Measurements from ENCODE around the gene ZCCHC7.

DNA sequence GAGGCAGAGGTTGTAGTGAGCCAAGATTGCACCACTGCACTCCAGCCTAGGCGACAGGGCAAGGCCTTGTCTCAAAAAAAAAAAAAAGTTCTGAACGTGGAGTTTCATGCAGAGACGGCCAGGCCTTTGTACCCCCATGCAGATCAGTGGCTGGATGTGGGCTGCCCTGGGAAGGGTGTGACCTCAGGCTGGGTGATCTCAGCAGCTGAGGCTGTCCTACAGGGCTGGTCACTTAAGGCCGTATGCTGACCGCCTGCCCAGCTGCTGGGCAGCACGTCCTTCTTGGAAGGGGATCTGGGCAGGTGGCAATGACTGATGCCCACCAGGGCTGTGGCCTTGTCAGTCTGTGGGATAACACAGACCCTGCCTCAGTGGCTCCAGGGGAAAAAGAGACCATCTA lies 264.9 kb downstream of the ZCCHC7 start:
- TF ChIP-seq, protein P1, sequence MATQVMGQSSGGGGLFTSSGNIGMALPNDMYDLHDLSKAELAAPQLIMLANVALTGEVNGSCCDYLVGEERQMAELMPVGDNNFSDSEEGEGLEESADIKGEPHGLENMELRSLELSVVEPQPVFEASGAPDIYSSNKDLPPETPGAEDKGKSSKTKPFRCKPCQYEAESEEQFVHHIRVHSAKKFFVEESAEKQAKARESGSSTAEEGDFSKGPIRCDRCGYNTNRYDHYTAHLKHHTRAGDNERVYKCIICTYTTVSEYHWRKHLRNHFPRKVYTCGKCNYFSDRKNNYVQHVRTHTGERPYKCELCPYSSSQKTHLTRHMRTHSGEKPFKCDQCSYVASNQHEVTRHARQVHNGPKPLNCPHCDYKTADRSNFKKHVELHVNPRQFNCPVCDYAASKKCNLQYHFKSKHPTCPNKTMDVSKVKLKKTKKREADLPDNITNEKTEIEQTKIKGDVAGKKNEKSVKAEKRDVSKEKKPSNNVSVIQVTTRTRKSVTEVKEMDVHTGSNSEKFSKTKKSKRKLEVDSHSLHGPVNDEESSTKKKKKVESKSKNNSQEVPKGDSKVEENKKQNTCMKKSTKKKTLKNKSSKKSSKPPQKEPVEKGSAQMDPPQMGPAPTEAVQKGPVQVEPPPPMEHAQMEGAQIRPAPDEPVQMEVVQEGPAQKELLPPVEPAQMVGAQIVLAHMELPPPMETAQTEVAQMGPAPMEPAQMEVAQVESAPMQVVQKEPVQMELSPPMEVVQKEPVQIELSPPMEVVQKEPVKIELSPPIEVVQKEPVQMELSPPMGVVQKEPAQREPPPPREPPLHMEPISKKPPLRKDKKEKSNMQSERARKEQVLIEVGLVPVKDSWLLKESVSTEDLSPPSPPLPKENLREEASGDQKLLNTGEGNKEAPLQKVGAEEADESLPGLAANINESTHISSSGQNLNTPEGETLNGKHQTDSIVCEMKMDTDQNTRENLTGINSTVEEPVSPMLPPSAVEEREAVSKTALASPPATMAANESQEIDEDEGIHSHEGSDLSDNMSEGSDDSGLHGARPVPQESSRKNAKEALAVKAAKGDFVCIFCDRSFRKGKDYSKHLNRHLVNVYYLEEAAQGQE (IDR thresholded peaks at IDR 0.05; ENCODE audit: insufficient read depth in 1 of 2, low read depth in 2 of 2, low read length in 2 of 2): no peak
- TF ChIP-seq TAF1 (IDR thresholded peaks at IDR 0.05; ENCODE audit: borderline replicate concordance, insufficient read depth, low read length): no peak

All from PFSK-1 (cell line).